Measurements from ENCODE around the gene TIMP1. TPM values are rescaled to one million over a fixed set of nuclear protein-coding genes. Genes with fewer than 3 reads are reported as not detected.

TIMP1 gene
- total RNA-seq, 1 donor from 2014 or later, result 479 TPM

DNA sequence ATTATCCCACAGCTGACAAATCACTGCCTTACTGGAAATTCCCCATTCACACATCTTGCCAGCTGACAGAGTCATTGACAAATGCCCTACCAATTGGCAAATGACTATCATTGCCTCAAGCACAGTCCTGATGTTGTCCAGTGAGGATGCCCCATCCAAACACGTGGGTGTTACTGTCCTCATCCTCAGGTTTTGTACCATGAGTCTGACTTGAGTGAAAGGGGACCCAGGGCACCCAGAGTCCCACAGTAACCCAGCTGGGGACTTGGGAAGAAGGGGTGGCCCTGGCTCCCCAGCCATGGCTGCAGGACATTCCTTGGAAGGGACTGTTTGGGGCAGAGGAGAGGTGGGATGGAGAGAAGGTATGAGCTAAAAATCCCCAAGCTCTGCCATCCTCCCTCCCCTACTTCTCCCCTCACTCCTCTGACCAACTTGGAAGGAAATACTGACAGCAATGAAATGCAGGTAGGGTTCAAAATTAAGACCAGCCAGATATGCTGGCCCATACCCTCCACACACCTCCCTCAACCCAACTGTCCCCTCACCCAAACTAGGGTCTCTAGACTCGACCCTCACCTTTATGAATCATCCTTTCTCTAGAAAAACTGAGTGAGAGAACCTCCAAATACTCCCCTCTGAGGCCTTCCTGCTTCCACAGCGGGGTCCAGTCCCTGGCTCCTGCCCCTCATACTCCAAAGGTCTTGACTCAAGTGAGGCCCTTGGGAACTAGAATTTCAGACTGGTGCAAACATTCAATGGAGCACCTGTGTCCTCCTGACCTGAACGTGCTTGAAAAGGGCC, 5.1 kb downstream of the TIMP1 start:
- H3K27me3 ChIP-seq (ENCODE audit: insufficient read depth, low read length), result no peaks in the 10 kb centered on the region
- no peak overlapping the region for H3K4me3 Mint-ChIP-seq (ENCODE audit: unreplicated experiment)
- no peaks in the 10 kb centered on the region for H3K27me3 Mint-ChIP-seq (ENCODE audit: low read depth, unreplicated experiment)
- H2AFZ ChIP-seq (ENCODE audit: low read depth, low read length), result no peak overlapping the region
- peaks cover 27% of the 10 kb centered on the region for H3K79me2 ChIP-seq (ENCODE audit: insufficient read depth, low read length)
- H4K20me1 ChIP-seq (ENCODE audit: insufficient read depth, low read length), result peaks cover 37% of the 10 kb centered on the region
- no peak overlapping the region for H3K27ac Mint-ChIP-seq (ENCODE audit: unreplicated experiment)
- no peak overlapping the region for H3K9ac ChIP-seq (ENCODE audit: low read length)
- no peak overlapping the region for H3K4me3 ChIP-seq (ENCODE audit: insufficient read depth, low read depth, low read length)
- no peak overlapping the region for H3K4me2 ChIP-seq (ENCODE audit: low read length)
- no peak for DNase-seq (ENCODE audit: low read depth)
- H3K36me3 Mint-ChIP-seq (ENCODE audit: low read depth, unreplicated experiment), result no peaks in the 10 kb centered on the region
- H3K4me1 Mint-ChIP-seq (ENCODE audit: low read depth, unreplicated experiment), result peaks cover 10% of the 10 kb centered on the region
- no peaks in the 10 kb centered on the region for H3K9me3 ChIP-seq (ENCODE audit: insufficient read depth, low read depth, low read length)
- H3K36me3 ChIP-seq (ENCODE audit: insufficient read depth, low read length), result no peaks in the 10 kb centered on the region
- H3K4me1 ChIP-seq (ENCODE audit: insufficient read depth, low read length), result peaks cover 24% of the 10 kb centered on the region
- no peak overlapping the region for H3K27ac ChIP-seq (ENCODE audit: low read depth, low read length)
- peak; percentile 84 for FAIRE-seq
- H3K9me3 Mint-ChIP-seq (ENCODE audit: unreplicated experiment), result no peaks in the 10 kb centered on the region
- TF ChIP-seq, protein P1, sequence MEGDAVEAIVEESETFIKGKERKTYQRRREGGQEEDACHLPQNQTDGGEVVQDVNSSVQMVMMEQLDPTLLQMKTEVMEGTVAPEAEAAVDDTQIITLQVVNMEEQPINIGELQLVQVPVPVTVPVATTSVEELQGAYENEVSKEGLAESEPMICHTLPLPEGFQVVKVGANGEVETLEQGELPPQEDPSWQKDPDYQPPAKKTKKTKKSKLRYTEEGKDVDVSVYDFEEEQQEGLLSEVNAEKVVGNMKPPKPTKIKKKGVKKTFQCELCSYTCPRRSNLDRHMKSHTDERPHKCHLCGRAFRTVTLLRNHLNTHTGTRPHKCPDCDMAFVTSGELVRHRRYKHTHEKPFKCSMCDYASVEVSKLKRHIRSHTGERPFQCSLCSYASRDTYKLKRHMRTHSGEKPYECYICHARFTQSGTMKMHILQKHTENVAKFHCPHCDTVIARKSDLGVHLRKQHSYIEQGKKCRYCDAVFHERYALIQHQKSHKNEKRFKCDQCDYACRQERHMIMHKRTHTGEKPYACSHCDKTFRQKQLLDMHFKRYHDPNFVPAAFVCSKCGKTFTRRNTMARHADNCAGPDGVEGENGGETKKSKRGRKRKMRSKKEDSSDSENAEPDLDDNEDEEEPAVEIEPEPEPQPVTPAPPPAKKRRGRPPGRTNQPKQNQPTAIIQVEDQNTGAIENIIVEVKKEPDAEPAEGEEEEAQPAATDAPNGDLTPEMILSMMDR (IDR thresholded peaks at IDR 0.05; ENCODE audit: insufficient read depth, low read depth, low read length), result no peak
- no peak for TF ChIP-seq EZH2 (IDR thresholded peaks at IDR 0.05; ENCODE audit: insufficient read depth, low read length)

DNA sequence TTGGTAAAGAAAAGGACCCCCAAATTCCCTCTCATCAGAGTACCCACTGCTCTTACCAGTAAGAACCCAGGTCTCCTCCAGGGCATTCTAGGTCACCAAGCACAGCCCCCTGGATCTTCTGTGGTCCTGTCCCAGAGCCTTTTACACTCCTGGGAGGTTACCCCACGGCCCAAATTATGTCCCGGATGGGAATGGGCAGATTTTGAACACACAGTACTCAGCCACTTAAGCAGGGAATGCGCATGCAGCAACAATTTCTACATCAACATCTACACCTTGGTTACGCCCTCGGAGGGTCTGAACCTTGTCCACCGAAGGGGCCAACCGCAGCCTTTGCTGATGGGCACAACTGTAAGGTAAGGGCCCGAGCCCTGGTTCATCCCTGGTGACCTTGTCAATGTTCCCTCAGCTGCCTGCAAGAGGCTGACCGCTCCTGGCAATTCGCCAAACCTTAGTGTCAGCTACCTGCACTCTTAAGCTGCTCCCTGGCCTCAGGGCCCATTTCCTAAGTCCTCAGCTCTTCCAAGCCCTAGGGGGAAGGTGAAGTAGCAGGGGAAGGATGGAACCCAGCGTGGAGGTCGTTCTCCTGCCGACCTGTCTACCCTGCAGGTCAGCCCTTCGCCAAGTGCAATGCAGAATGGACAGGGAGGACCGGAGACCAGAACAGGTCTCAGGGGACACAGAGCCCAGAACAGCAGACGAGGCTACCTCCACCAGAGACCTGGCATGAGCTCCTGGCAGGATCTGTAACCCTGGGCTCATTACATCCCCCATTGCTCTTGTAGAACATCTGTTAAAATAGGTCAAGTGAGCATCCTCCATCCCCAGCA, 5.9 kb downstream of the TIMP1 start:
- H3K36me3 ChIP-seq (ENCODE audit: insufficient read depth, low read length), result no peaks in the 10 kb centered on the region
- no peak overlapping the region for H3K4me3 Mint-ChIP-seq (ENCODE audit: unreplicated experiment)
- H3K79me2 ChIP-seq (ENCODE audit: insufficient read depth, low read length), result peaks cover 19% of the 10 kb centered on the region
- no peaks in the 10 kb centered on the region for H3K9me3 ChIP-seq (ENCODE audit: insufficient read depth, low read depth, low read length)
- H3K27ac ChIP-seq (ENCODE audit: low read depth, low read length), result no peak overlapping the region
- H3K27ac Mint-ChIP-seq (ENCODE audit: unreplicated experiment), result no peak overlapping the region
- H3K27me3 Mint-ChIP-seq (ENCODE audit: low read depth, unreplicated experiment), result no peaks in the 10 kb centered on the region
- H3K4me1 ChIP-seq (ENCODE audit: insufficient read depth, low read length), result peaks cover 23% of the 10 kb centered on the region
- no peak overlapping the region for H3K4me2 ChIP-seq (ENCODE audit: low read length)
- no peak overlapping the region for H2AFZ ChIP-seq (ENCODE audit: low read depth, low read length)
- H3K4me3 ChIP-seq (ENCODE audit: insufficient read depth, low read depth, low read length), result no peak overlapping the region
- H3K36me3 Mint-ChIP-seq (ENCODE audit: low read depth, unreplicated experiment), result no peaks in the 10 kb centered on the region
- H3K9ac ChIP-seq (ENCODE audit: low read length), result no peak overlapping the region
- DNase-seq (ENCODE audit: low read depth), result no peak
- no peaks in the 10 kb centered on the region for H3K27me3 ChIP-seq (ENCODE audit: insufficient read depth, low read length)
- H3K9me3 Mint-ChIP-seq (ENCODE audit: unreplicated experiment), result no peaks in the 10 kb centered on the region
- peaks cover 10% of the 10 kb centered on the region for H3K4me1 Mint-ChIP-seq (ENCODE audit: low read depth, unreplicated experiment)
- FAIRE-seq, result no peak
- no peak for TF ChIP-seq EZH2 (IDR thresholded peaks at IDR 0.05; ENCODE audit: insufficient read depth, low read length)
- TF ChIP-seq, protein P1 (IDR thresholded peaks at IDR 0.05; ENCODE audit: insufficient read depth, low read depth, low read length), result no peak
- peaks cover 35% of the 10 kb centered on the region for H4K20me1 ChIP-seq (ENCODE audit: insufficient read depth, low read length)

All from astrocyte (in vitro differentiated cells and primary cell).